Neural progenitor cell (in vitro differentiated cells): ENCODE results near the gene SMARCD3. TPM values are rescaled to one million over a fixed set of nuclear protein-coding genes. Genes with fewer than 3 reads are reported as not detected.

Source experiments
- DNase-seq: peaks from one replicate; pipeline ENCODE4 v3.0.0-alpha.2; 2016; ENCODE audit warnings: low spot score
- H2AFZ ChIP-seq: fragments of 200-600 bp; sonication (generic); replicated peaks from 2 replicates; pipeline ENCODE4 v1.6.1; 2016; ENCODE audit warnings: antibody characterized with exemption
- H3F3A ChIP-seq: fragments of 200-600 bp; sonication (generic); 2 replicates; pipeline ENCODE4 v1.6.1; 2016; ENCODE audit warnings: antibody characterized with exemption, low read depth
- H3K27ac ChIP-seq: fragments of 200-600 bp; sonication (generic); 2 replicates; pipeline ENCODE4 v1.5.1; 2016; ENCODE audit warnings: mild to moderate bottlenecking
- H3K27me3 ChIP-seq: fragments of 200-600 bp; sonication (generic); 2 replicates; pipeline ENCODE4 v1.6.1; 2016; ENCODE audit warnings: mild to moderate bottlenecking, moderate library complexity
- H3K36me3 ChIP-seq: fragments of 200-600 bp; sonication (generic); 2 replicates; pipeline ENCODE4 v1.5.1; 2016
- H3K4me1 ChIP-seq: fragments of 200-600 bp; sonication (generic); 2 replicates; pipeline ENCODE4 v1.6.1; 2016; ENCODE audit warnings: mixed run types
- H3K4me2 ChIP-seq: fragments of 200-600 bp; sonication (generic); 2 replicates; pipeline ENCODE4 v1.6.1; 2016
- H3K4me3 ChIP-seq: fragments of 200-600 bp; sonication (generic); 2 replicates; pipeline ENCODE4 v1.5.1; 2016
- H3K79me2 ChIP-seq: fragments of 200-600 bp; sonication (generic); 2 replicates; pipeline ENCODE4 v1.6.1; 2016; ENCODE audit warnings: low read depth
- H3K9ac ChIP-seq: fragments of 200-600 bp; sonication (generic); 2 replicates; pipeline ENCODE4 v1.6.1; 2016
- H3K9me3 ChIP-seq: fragments of 200-600 bp; sonication (generic); 2 replicates; pipeline ENCODE4 v1.5.1; 2016; ENCODE audit warnings: low read depth
- H4K20me1 ChIP-seq: fragments of 200-600 bp; sonication (generic); 2 replicates; pipeline ENCODE4 v1.6.1; 2016; ENCODE audit warnings: low read depth
- H3K27ac Mint-ChIP-seq: 3 replicates; pipeline ENCODE4 v1.8.0; 2021; ENCODE audit warnings: mixed read lengths
- H3K27me3 Mint-ChIP-seq: 2 replicates; pipeline ENCODE4 v1.8.0; 2022; ENCODE audit warnings: low read depth, mild to moderate bottlenecking, inconsistent platforms, moderate library complexity, mixed read lengths; ENCODE audit not compliant: insufficient read depth
- H3K36me3 Mint-ChIP-seq: 3 replicates; pipeline ENCODE4 v1.8.0; 2021; ENCODE audit warnings: mixed read lengths
- H3K4me1 Mint-ChIP-seq: 3 replicates; pipeline ENCODE4 v1.8.0; 2021; ENCODE audit warnings: mixed read lengths
- H3K4me3 Mint-ChIP-seq: 3 replicates; pipeline ENCODE4 v1.8.0; 2021; ENCODE audit warnings: mild to moderate bottlenecking, moderate library complexity, mixed read lengths
- H3K9me3 Mint-ChIP-seq: 3 replicates; pipeline ENCODE4 v1.8.0; 2020; ENCODE audit warnings: mixed read lengths
- EZH2 ChIP-seq: fragments of 200-600 bp; sonication (generic); IDR thresholded peaks from 2 replicates; pipeline ENCODE4 v1.6.1; 2017; ENCODE audit warnings: antibody characterized with exemption, mild to moderate bottlenecking, moderate library complexity
- EZH2phosphoT487 ChIP-seq: fragments of 200-600 bp; sonication (generic); IDR thresholded peaks from 2 replicates; pipeline ENCODE4 v1.6.1; 2017; ENCODE audit warnings: antibody characterized with exemption
- total RNA-seq: library from RNA; depleted of rRNA; stranded (reverse); fragments of >200 nt; gene quantifications from 2 replicates; pipeline ENCODE4 v1.2.3, GENCODE V29; 2015; ENCODE audit warnings: low replicate concordance
- TF ChIP-seq, protein P1 (sequence below): fragments of 200-600 bp; sonication (generic); IDR thresholded peaks from 2 replicates; pipeline ENCODE4 v1.5.1; 2017; ENCODE audit warnings: antibody characterized with exemption, mild to moderate bottlenecking

The SMARCD3 gene
- total RNA-seq, 1 donor from 2014 or later = 11.0 TPM

DNA sequence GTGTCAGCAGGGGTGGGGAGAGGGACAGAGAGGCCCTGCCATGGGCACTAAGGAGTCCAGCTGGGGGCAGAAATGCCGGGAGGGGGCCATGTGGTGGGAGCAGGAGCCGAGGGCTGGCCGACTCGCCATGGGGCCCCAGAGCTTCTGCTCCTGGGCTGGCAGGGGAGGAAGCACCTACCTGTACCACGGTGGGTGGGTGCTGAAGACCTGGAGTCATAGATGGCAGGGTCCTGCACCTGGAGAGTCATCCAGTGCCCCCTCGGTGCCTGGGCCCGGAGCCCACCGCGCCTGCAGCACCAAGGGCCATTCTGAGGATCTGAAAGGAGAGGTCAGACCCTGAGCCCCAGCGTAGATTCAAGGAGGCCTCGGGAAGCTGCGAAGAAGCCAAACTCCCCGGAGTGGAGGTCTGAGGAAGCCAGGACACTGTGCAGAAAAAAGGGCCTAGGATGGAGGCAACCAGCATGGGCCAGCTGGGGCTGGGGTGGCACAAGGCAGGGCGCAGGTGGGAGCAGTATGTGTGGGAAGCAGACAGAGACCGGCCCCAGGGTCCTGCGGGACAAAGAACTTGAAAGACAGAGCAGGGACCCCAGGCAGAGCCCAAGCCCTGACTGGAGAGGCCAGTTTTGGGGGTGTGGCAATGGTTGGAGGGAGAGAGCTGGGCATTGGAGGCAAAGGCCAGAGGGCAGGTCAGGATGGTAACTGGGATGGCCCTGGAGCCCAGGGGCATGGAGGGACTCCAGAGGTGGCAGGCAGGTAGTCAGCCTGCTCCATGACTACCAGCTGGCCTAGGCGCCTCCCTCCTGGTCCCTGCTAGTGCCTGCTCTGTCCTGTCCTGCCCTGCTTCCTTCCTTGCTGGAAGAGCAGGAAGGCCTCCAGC is 26.7 kb upstream of the SMARCD3 start:
- no peak overlapping the region for H3K27ac Mint-ChIP-seq
- peak overlapping the region; percentile 73 for H3K4me2 ChIP-seq
- peak overlapping the region; percentile 76 for H3K4me3 Mint-ChIP-seq
- no peak overlapping the region for H3K4me3 ChIP-seq
- H4K20me1 ChIP-seq = no peaks in the 10 kb centered on the region
- H3K27me3 ChIP-seq = peaks cover 35% of the 10 kb centered on the region
- H3K9me3 Mint-ChIP-seq = no peaks in the 10 kb centered on the region
- no peaks in the 10 kb centered on the region for H3F3A ChIP-seq
- H3K4me1 Mint-ChIP-seq = peaks cover 20% of the 10 kb centered on the region
- no peak overlapping the region for H3K27ac ChIP-seq
- no peak overlapping the region for H2AFZ ChIP-seq
- H3K9me3 ChIP-seq = no peaks in the 10 kb centered on the region
- TF ChIP-seq EZH2 (no peak), EZH2phosphoT487 (no peak)
- TF ChIP-seq, protein P1, sequence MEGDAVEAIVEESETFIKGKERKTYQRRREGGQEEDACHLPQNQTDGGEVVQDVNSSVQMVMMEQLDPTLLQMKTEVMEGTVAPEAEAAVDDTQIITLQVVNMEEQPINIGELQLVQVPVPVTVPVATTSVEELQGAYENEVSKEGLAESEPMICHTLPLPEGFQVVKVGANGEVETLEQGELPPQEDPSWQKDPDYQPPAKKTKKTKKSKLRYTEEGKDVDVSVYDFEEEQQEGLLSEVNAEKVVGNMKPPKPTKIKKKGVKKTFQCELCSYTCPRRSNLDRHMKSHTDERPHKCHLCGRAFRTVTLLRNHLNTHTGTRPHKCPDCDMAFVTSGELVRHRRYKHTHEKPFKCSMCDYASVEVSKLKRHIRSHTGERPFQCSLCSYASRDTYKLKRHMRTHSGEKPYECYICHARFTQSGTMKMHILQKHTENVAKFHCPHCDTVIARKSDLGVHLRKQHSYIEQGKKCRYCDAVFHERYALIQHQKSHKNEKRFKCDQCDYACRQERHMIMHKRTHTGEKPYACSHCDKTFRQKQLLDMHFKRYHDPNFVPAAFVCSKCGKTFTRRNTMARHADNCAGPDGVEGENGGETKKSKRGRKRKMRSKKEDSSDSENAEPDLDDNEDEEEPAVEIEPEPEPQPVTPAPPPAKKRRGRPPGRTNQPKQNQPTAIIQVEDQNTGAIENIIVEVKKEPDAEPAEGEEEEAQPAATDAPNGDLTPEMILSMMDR = no peak
- H3K36me3 Mint-ChIP-seq = no peaks in the 10 kb centered on the region
- no peak for DNase-seq
- peaks cover 6% of the 10 kb centered on the region for H3K27me3 Mint-ChIP-seq
- no peaks in the 10 kb centered on the region for H3K36me3 ChIP-seq
- no peaks in the 10 kb centered on the region for H3K79me2 ChIP-seq
- no peaks in the 10 kb centered on the region for H3K4me1 ChIP-seq
- H3K9ac ChIP-seq = no peak overlapping the region

DNA sequence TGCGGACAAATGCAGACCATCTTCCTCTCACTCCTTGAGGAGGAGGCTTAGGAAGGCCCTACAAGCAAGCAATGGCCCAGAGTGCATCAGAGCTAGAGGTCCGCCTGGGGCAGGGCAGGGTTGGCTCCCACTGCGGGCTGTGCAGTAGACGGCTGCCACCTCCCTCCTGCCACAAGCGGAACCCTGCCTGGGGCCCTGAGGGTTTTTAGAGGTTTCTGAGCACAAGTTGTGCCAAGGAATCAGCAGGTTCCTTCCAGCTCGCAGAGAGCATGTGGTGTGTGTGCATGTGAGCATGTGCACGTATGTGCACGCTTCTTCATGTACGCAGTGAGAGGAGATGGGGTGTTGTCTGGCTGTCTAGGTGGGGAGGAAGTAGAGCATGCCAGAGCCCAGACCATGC is 25.9 kb upstream of the SMARCD3 start:
- no peaks in the 10 kb centered on the region for H3F3A ChIP-seq
- H3K36me3 ChIP-seq = no peaks in the 10 kb centered on the region
- Mint-ChIP-seq H3K27me3 (peaks cover 4% of the 10 kb centered on the region), H3K4me3 (peak overlapping the region; percentile 76), H3K36me3 (no peaks in the 10 kb centered on the region), H3K9me3 (no peaks in the 10 kb centered on the region), H3K4me1 (peaks cover 20% of the 10 kb centered on the region), H3K27ac (no peak overlapping the region)
- TF ChIP-seq, protein P1 = no peak
- TF ChIP-seq EZH2 (no peak), EZH2phosphoT487 (no peak)
- no peak overlapping the region for H3K4me3 ChIP-seq
- H3K4me2 ChIP-seq = no peak overlapping the region
- no peak overlapping the region for H3K27ac ChIP-seq
- no peak for DNase-seq
- no peaks in the 10 kb centered on the region for H4K20me1 ChIP-seq
- H3K9me3 ChIP-seq = no peaks in the 10 kb centered on the region
- no peak overlapping the region for H2AFZ ChIP-seq
- H3K9ac ChIP-seq = no peak overlapping the region
- no peaks in the 10 kb centered on the region for H3K79me2 ChIP-seq
- no peaks in the 10 kb centered on the region for H3K4me1 ChIP-seq
- peaks cover 34% of the 10 kb centered on the region for H3K27me3 ChIP-seq

DNA sequence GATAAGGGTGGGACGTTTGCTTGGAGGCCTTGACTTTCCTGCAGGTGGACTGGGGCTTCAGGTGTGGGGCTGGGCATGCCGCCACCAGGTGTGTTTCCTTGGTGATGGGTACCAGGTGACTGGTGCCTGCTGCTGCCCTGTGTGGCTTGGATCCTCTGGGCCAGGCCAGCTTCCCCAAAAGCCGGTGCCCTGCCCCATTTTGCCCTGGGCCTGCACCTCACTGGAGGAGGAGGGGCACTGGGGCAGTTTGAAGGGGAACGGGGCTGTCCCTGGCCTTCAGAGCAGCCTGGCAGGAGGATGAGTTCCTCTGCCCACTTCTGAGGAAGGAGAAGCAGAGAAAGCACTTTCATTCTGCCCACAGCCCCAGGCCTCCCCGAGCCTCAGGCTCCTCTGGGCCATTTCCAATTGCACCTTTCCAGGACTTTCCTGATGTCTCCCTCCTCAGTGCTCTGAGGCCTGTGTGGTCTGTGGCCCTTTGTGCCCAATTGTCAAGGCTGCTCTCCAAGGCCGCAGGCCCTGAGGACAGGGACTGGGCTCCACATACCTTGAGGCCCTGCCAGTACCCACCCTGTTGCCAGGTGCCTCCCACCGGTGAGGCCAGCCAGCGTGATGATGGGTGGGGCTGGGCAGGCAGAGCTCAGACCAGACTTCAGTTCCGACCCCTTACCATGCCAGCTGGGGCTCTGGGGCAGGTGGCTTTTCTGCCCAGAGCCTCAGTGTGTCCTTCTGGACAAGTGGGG is 25.3 kb upstream of the SMARCD3 start:
- no peak for TF ChIP-seq EZH2phosphoT487

More for the DNA sequence above, 25.3 kb upstream of the SMARCD3 start:
- Mint-ChIP-seq H3K4me1 (peaks cover 16% of the 10 kb centered on the region), H3K9me3 (no peaks in the 10 kb centered on the region), H3K36me3 (no peaks in the 10 kb centered on the region), H3K4me3 (no peak overlapping the region), H3K27ac (no peak overlapping the region), H3K27me3 (peaks cover 5% of the 10 kb centered on the region)
- Histone ChIP-seq H3K27ac (no peak overlapping the region), H3K9me3 (no peaks in the 10 kb centered on the region), H3K9ac (no peak overlapping the region), H3K4me1 (no peaks in the 10 kb centered on the region), H3F3A (no peaks in the 10 kb centered on the region), H3K4me3 (no peak overlapping the region), H2AFZ (no peak overlapping the region), H3K4me2 (no peak overlapping the region), H3K79me2 (no peaks in the 10 kb centered on the region), H3K36me3 (no peaks in the 10 kb centered on the region), H4K20me1 (no peaks in the 10 kb centered on the region), H3K27me3 (peaks cover 30% of the 10 kb centered on the region)
- DNase-seq = no peak
